HG03439 (cell line): ENCODE data around the gene CAPN5.
"Not testable (repeated sequence)": the region's sequence is repeated elsewhere in the genome, so short reads cannot be mapped to it uniquely, and the experiment has no call there.

ENCODE experiments used
- ATAC-seq: cut with Tn5 transposase; IDR thresholded peaks from one replicate; pipeline ENCODE4 v1.9.1; 2021; ENCODE audit warnings: mild to moderate bottlenecking, moderate library complexity; ENCODE audit not compliant: unreplicated experiment

The CAPN5 gene

DNA sequence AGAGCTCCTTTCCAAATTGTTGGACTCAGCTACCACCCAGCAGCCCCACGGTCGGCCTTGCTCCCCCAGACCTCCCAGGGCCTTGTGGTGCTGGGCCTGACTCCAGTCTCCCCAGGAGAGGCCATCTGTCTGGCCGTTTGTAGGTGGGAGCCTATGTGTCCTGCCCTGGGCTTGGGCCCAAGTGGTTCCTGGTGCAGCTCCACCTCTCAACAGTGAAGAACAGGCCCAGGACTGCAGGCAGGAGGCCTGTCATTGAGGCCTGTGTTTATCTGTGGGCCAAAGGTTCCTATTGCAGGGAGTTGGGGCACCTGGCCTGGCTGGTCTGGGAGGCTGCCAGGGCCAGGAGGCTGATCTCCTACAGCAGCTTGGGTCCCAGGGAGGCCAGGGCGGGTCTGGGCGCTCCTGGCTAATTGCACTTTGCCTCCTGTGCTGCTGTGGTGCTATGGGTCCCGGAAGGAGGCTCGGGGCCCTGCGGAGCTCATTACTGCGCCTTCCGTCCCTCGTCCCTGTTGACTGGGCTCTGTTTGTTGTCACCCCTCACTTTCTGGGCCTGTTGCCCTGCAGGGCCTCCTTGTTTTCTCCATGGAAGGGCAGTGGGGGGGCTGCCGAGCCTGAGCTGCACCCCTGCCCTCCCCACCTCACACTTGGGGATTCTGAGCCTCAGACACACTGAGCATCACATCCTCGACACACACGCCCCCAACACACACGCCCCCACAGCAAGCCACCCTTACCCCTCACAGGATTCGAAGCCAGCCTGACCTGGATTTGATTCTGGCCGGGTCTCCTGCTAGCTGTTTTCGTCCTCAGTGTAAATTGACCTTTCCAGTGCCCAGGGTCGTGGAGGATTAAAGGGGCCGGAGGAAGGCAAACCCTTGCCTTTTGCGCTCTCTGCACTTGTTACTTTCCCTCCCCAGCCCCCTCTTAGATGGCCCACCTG is 29.1 kb downstream of the CAPN5 start:
- no peak for ATAC-seq

- ATAC-seq = no peak
Observed at GRCh38 chr11:77096591-77097019, 29.8 kb downstream of the CAPN5 start.

- ATAC-seq = not testable (repeated sequence)
Observed at GRCh38 chr11:77097180-77097579, 30.4 kb downstream of the CAPN5 start.

DNA sequence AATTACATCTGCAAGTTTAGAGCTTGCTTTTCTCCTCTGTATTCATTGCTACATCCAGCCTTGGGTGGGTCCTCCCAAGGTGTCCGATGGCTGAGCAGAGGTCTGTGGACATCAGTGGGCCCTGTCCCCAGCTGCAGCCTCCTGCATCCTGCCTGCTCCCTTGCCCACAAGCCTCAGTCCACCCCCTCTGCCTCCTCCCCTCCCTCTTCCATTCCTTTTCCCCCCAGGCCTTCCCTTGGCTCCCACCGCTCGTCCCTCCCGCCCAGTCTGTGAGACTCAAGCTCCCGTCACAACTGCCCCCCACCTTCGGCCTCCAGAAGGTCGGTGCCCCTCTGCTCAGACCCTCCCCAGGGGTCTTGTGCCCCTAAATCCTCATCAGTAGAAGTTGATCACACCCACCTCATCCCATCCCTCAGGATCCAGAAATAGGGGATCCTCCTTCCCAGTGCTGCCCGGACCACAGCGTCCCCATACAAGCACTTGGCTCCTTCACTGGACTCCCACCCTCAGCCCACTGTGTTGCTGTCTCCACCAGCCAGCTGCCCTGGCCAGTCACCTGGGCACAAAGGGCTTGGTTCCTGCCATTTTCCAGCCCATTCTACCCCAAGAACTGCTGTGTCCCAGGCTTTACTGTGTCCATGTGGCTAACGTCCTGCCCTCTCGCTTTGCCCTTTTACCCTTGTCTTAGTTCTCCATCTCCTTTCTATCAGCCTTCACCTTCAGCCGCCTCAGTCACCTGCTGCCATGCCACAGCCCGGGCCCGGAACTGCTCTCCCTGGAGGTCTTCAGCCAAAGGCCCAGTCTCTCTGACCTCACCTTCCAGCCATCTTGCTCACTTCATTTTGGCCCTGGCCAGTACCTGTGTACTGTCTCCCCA is 33.6 kb downstream of the CAPN5 start:
- no peak for ATAC-seq

DNA sequence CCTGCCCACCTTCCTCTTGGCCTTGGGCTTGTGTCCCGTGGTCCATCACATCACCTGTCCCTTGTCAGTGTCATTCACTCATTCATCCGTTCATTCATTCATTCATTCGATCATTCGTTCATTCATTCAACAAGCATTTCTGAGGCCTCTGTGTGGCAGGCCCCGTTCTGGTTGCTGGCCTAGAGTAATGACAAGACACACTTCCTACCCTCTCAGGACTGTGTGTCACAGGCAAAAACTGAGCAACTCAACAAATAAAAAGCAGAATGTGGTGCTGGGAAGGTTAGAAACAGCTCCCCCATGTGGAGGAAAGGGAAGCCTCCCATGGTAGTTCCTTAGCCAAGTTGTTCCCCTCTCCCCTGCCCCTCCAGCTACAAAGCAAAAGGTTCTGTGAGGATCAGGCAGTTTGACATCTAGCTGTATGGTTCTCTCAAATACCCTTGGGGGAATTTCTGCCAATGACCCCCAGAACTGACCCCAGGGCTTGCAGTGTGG is 34.3 kb downstream of the CAPN5 start:
- ATAC-seq = no peak

GRCh38 chr11:77102246-77103210 is 35.8 kb downstream of the CAPN5 start, which contains the start of gene OMP:
OMP (plus strand) TSS chr11:77102840; CDS start chr11:77102840, 0 bp downstream.
- ATAC-seq = no peak

DNA sequence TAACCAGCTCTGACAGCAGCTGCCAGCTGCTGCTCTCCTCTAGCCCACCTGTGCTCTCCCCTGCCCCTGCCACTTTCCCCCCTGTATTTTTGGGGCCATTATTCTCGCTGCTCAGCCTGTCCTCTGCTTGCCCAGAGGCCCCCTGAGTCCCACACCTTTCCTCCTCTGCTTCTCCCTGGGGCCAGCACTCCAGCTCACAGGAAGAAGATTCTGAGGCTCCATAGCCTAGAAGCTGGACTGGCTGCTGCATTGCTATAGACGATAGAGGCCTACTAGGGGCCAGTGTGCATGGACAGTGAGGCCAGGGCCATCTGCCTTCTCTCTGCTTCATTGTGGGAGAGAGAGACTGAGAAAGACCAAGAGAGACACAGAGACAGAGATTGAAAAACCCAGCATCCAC is 36.5 kb downstream of the CAPN5 start:
- no peak for ATAC-seq

DNA sequence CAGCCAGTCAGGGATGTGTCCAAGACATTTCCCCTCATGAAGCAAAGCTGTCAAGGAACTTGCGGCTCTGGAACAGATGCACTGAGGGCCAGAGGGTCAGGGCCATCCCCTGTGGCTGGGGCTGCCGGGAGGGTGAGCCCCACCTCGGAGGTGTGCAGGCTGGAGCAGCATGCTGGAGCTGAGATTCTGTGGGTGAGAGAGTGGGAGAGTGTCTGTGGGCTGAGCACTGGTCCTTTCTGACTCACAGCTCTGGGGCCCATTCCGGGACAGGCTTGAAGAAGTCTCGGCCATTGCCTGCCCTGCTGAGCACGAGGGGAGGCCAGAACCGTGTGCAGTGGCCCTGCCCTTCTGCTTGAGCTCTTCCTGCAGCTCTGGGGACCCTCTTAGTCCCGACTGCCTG is 38.0 kb downstream of the CAPN5 start:
- ATAC-seq = no peak

GRCh38 chr11:77106321-77106720 is 39.5 kb downstream of the CAPN5 start:
- no peak for ATAC-seq

DNA sequence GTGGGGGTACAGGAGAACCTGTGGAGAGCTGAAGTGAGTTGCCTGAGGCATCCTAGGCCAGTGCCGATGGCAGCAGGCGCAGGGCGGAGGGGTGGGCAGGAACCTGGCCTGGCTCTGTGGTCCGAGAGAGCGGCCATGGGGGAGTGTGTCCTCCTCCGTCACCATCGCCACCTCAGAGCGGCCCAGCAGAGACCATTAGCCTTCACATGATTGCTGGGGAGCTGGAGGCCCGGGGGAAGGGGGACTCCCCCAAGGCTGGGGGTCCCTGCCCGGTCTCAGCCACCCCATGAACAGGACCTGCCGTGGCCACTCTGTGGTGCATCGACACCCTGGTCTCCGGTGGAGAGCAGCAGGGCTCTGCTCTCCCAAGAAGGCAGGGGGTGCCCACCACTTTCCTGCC is 40.0 kb downstream of the CAPN5 start:
- no peak for ATAC-seq

GRCh38 chr11:77107950-77108349 is 41.2 kb downstream of the CAPN5 start:
- ATAC-seq = no peak

- ATAC-seq = no peak
Observed at GRCh38 chr11:77108436-77108835, 41.7 kb downstream of the CAPN5 start.

GRCh38 chr11:77109236-77110019 is 42.7 kb downstream of the CAPN5 start:
- no peak for ATAC-seq

DNA sequence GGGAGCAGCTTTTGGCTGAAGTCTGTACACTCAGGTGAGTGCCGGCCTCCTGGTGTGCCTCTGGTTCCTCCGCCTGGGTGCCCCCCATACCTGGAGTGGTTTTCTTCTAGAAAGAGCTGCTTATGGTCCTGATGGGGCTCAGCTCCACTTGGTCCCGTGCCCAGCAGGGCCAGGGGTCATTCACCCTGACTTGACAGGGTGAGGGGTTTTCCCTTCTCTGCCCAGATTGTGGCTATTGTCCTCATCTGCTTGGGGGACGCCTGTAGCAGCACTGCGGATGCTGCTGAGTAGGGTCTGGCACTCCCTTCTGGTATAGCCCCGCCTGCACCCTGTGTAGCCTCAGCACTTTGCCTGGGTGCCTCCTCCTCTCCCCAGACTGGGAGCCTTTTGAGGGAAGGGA is 44.1 kb downstream of the CAPN5 start:
- no peak for ATAC-seq

DNA sequence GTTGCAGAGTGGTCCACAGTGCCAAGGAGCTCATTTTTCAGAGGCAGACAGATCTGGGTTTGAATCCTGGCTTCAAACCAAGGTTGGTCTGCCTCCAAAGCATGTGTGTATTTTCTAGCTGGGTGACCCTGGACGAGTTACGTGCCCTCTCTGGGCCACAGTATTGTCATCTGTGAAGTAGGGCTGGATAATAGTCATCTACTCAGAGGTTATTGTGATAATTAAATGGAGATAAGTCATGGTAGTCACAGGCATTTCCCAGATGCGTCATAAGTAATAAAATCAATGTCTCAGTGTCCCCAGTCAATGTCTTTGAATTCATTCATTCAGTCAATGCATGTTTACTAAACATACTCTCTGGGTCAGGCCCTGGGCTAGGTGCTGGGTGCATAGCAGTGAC is 44.5 kb downstream of the CAPN5 start:
- ATAC-seq = no peak

GRCh38 chr11:77111946-77112345 is 45.2 kb downstream of the CAPN5 start:
- ATAC-seq = no peak

GRCh38 chr11:77112641-77113381 is 46.0 kb downstream of the CAPN5 start:
- no peak for ATAC-seq

GRCh38 chr11:77113382-77114088 is 46.8 kb downstream of the CAPN5 start:
- ATAC-seq = no peak
